GM19452 (cell line): ENCODE data around the gene BAMBI.

Source experiments
- ATAC-seq: cut with Tn5 transposase; IDR thresholded peaks from one replicate; pipeline ENCODE4 v1.9.1; 2021; ENCODE audit not compliant: unreplicated experiment

The BAMBI gene

GRCh38 chr10:28674782-28675181 is 2.5 kb upstream of the BAMBI start:
- no peak for ATAC-seq

GRCh38 chr10:28676326-28676967 is 874 bp upstream of the BAMBI start:
- no peak for ATAC-seq

- ATAC-seq: no peak
These were observed 766 bp downstream of the BAMBI start for GRCh38 chr10:28677888-28678686.

- no peak for ATAC-seq
These were observed 1.6 kb downstream of the BAMBI start for GRCh38 chr10:28678687-28679457.

- no peak for ATAC-seq
These were observed 2.4 kb downstream of the BAMBI start for GRCh38 chr10:28679581-28680357.

- ATAC-seq: no peak
These were observed 3.0 kb downstream of the BAMBI start for GRCh38 chr10:28680358-28680752.

- ATAC-seq: no peak
These were observed 4.0 kb downstream of the BAMBI start for GRCh38 chr10:28681291-28681763.

GRCh38 chr10:28681928-28682750 is 4.8 kb downstream of the BAMBI start:
- no peak for ATAC-seq

GRCh38 chr10:28684157-28684985 is 7.0 kb downstream of the BAMBI start:
- no peak for ATAC-seq

GRCh38 chr10:28684986-28685580 is 7.8 kb downstream of the BAMBI start:
- no peak for ATAC-seq

- ATAC-seq: no peak
These were observed 8.4 kb downstream of the BAMBI start for GRCh38 chr10:28685717-28686116.

- ATAC-seq: no peak
These were observed 9.7 kb downstream of the BAMBI start for GRCh38 chr10:28686835-28687682.

GRCh38 chr10:28687683-28688001 is 10.3 kb downstream of the BAMBI start:
- no peak for ATAC-seq

- ATAC-seq: no peak
These were observed 13.2 kb downstream of the BAMBI start for GRCh38 chr10:28690545-28690944.

GRCh38 chr10:28691187-28691694 is 13.9 kb downstream of the BAMBI start:
- no peak for ATAC-seq

GRCh38 chr10:28692050-28692449 is 14.7 kb downstream of the BAMBI start:
- ATAC-seq: no peak

- ATAC-seq: no peak
These were observed 17.2 kb downstream of the BAMBI start for GRCh38 chr10:28694530-28694929.

GRCh38 chr10:28698075-28698474 is 20.8 kb downstream of the BAMBI start:
- no peak for ATAC-seq
